H1 (cell line): ENCODE measurements around the gene ZNF362. TPM values are rescaled to one million over a fixed set of nuclear protein-coding genes. Genes with fewer than 3 reads are reported as not detected.

Experiments
- ASH2L ChIP-seq: fragments of 200-600, 300-600 bp; sonication (generic); IDR thresholded peaks from one replicate; pipeline ENCODE4 v1.7.1; 2017; ENCODE audit warnings: low read length
- CBX8 ChIP-seq: fragments of 300-800, 300-1000 bp; sonication (generic); IDR thresholded peaks from 2 replicates; pipeline ENCODE4 v1.7.1; 2016; ENCODE audit warnings: low read depth, low read length, borderline replicate concordance
- CHD7 ChIP-seq: fragments of 300-600 bp; sonication (generic); IDR thresholded peaks from 2 replicates; pipeline ENCODE4 v1.7.1; 2012; ENCODE audit warnings: low read length, moderate library complexity, mild to moderate bottlenecking, inconsistent platforms; ENCODE audit not compliant: insufficient replicate concordance
- CTBP2 ChIP-seq: IDR thresholded peaks from 2 replicates; pipeline ENCODE4 v1.7.0; 2011; ENCODE audit warnings: borderline replicate concordance, mild to moderate bottlenecking, moderate library complexity, mixed read lengths, low read length; ENCODE audit not compliant: insufficient read depth, insufficient read length
- KDM4A ChIP-seq: IDR thresholded peaks from one replicate; pipeline ENCODE4 v1.7.1; 2012; ENCODE audit warnings: low read depth, mild to moderate bottlenecking, moderate library complexity, low read length, inconsistent platforms; ENCODE audit not compliant: severe bottlenecking
- RBBP5 ChIP-seq: IDR thresholded peaks from 2 replicates; pipeline ENCODE4 v1.7.1; 2012; ENCODE audit warnings: low read depth, mild to moderate bottlenecking, inconsistent platforms, low read length, moderate library complexity, borderline replicate concordance
- SP1 ChIP-seq: IDR thresholded peaks from 2 replicates; pipeline ENCODE4 v1.6.1; 2011; ENCODE audit warnings: low read depth, low read length
- SUZ12 ChIP-seq: fragments of 200-600 bp; sonication (generic); IDR thresholded peaks from 2 replicates; pipeline ENCODE4 v1.6.1; 2012; ENCODE audit warnings: mild to moderate bottlenecking, inconsistent platforms, low read length, moderate library complexity, mixed read lengths
- YY1 ChIP-seq: IDR thresholded peaks from 2 replicates; pipeline ENCODE4 v1.6.1; 2011; ENCODE audit warnings: low read depth, mild to moderate bottlenecking, low read length
- polyA plus RNA-seq, 7 experiments: library from polyadenylated mRNA; depleted of rRNA in 3 of 7; stranded (reverse) in 5 of 7; unstranded in 2 of 7; fragments of >200 nt in 5 of 7; fragments of 200-250 nt in 2 of 7; gene quantifications; 1 replicate in 5 of 7; 2 replicates in 1 of 7; 4 replicates in 1 of 7; pipeline versions ENCODE4 v1.2.1 to v1.2.3, GENCODE V29; 2011 to 2013; ENCODE audit warnings: missing spikeins in 2 of 7, mixed read lengths in 2 of 7
- total RNA-seq: library from RNA; stranded (reverse); fragmentation: NEBNext Ultra II Directional; extraction: Animal tissue kit (Norgen Biotek cat#: 25700); gene quantifications from 2 replicates; pipeline ENCODE4 v1.2.1, GENCODE V29; 2021

The ZNF362 gene
- total and polyA plus RNA-seq, 2 of the 8 experiments (the other 6 are each of a cell fraction or from before 2014, with no cell fraction given), result 24.2 to 27.8 TPM

GRCh38 chr1:33338440-33339211 lies 82.3 kb downstream of the ZNF362 start (continued):
- TF ChIP-seq CHD7 (no peak), KDM4A (no peak), RBBP5 (0 out of 2 replicates have a peak, but pooled peaks have one; percentile 34), CTBP2 (no peak), SUZ12 (0 out of 2 replicates have a peak, but pooled peaks have one; percentile 4), ASH2L (peak; percentile 80), CBX8 (no peak), SP1 (peak; percentile 40; the same call in 1 of the 2 replicates), YY1 (no peak)
